Endothelial cell of umbilical vein (primary cell): ENCODE data around the gene PPP1R1C. TPM values are rescaled to one million over a fixed set of nuclear protein-coding genes. Genes with fewer than 3 reads are reported as not detected.

ENCODE experiments used
- BruUV-seq: library from RNA; stranded (reverse); fragments of 400-500 nt; replicated peaks from 2 replicates; lab custom pipeline; 2021; lab: Mats Ljungman, UMichigan
- CTCF ChIA-PET: fragments of 300-600, 350-600 bp; sonication (Branson Sonifier 250); formaldehyde crosslinking; loops from one replicate; lab custom pipeline; 2021; ENCODE audit warnings: antibody characterized with exemption, inconsistent platforms; lab: Charles Lee
- POLR2A ChIA-PET: fragments of 300-600, 350-600 bp; sonication (Branson Sonifier 250); formaldehyde crosslinking; loops from one replicate; lab custom pipeline; 2021; ENCODE audit warnings: antibody characterized with exemption, inconsistent platforms; lab: Charles Lee
- DNase-seq: peaks from one replicate; pipeline ENCODE4 v3.0.0-alpha.2; 2011; ENCODE audit warnings: low read depth, low spot score
- FAIRE-seq: peaks from 2 replicates; lab custom pipeline; 2011; peaks lifted over from hg19 to GRCh38; lab: Jason Lieb, UNC
- H2AFZ ChIP-seq: 2 replicates; pipeline ENCODE4 v1.6.0; 2012; ENCODE audit warnings: low read depth, low read length, control low read depth, inconsistent platforms
- H3K27ac ChIP-seq: 2 replicates; pipeline ENCODE4 v1.5.1; 2011; ENCODE audit warnings: low read depth, mild to moderate bottlenecking, control low read depth, low read length, moderate library complexity; ENCODE audit not compliant: insufficient read depth
- H3K27me3 ChIP-seq, 2 experiments: 2 replicates each; pipeline versions ENCODE4 v1.6.0 to v1.6.1; 2011; ENCODE audit warnings: low read length in 2 of 2, mixed read lengths in 1 of 2; ENCODE audit not compliant: control insufficient read depth in 2 of 2, insufficient read depth in 2 of 2
- H3K36me3 ChIP-seq, 2 experiments: 2 replicates in 1 of 2; 3 replicates in 1 of 2; pipeline ENCODE4 v1.5.1; 2011; ENCODE audit warnings: low read length in 2 of 2, mild to moderate bottlenecking in 1 of 2, moderate library complexity in 1 of 2; ENCODE audit not compliant: control insufficient read depth in 2 of 2, insufficient read depth in 2 of 2; ENCODE audit errors: extremely low read depth in 1 of 2
- H3K4me1 ChIP-seq: 3 replicates; pipeline ENCODE4 v1.5.1; 2011; ENCODE audit warnings: mild to moderate bottlenecking, low read length; ENCODE audit not compliant: control insufficient read depth, insufficient read depth; ENCODE audit errors: extremely low read depth
- H3K4me2 ChIP-seq: 2 replicates; pipeline ENCODE4 v1.6.1; 2011; ENCODE audit warnings: low read length, control low read depth, mixed read lengths; ENCODE audit not compliant: insufficient read depth
- H3K4me3 ChIP-seq, 3 experiments: fragments of 200-600 bp in 1 of 3; sonication (generic), shearing (Covaris generic) in 1 of 3; replicated peaks in 1 of 3; 2 replicates each; pipeline ENCODE4 v1.5.1; 2011 to 2016; ENCODE audit warnings: control low read depth in 3 of 3, low read length in 3 of 3, mild to moderate bottlenecking in 2 of 3, inconsistent platforms in 1 of 3, low read depth in 1 of 3, moderate library complexity in 1 of 3; ENCODE audit not compliant: insufficient read depth in 1 of 3
- H3K79me2 ChIP-seq: 2 replicates; pipeline ENCODE4 v1.6.0; 2012; ENCODE audit warnings: low read length, inconsistent platforms; ENCODE audit not compliant: control insufficient read depth, insufficient read depth
- H3K9ac ChIP-seq: replicated peaks from 2 replicates; pipeline ENCODE3; 2011; ENCODE audit warnings: low read length, control low read depth; ENCODE audit not compliant: insufficient read depth; ENCODE audit errors: extremely low read depth
- H3K9me1 ChIP-seq: replicated peaks from 3 replicates; pipeline ENCODE4 v1.6.0; 2011; ENCODE audit warnings: mild to moderate bottlenecking, low read length; ENCODE audit not compliant: control insufficient read depth, insufficient read depth; ENCODE audit errors: extremely low read depth
- H3K9me3 ChIP-seq: replicated peaks from 2 replicates; pipeline ENCODE4 v1.5.1; 2012; ENCODE audit warnings: low read length, inconsistent platforms; ENCODE audit not compliant: control insufficient read depth, insufficient read depth
- H4K20me1 ChIP-seq: replicated peaks from 2 replicates; pipeline ENCODE3; 2011; ENCODE audit warnings: mild to moderate bottlenecking, low read length; ENCODE audit not compliant: control insufficient read depth, insufficient read depth; ENCODE audit errors: extremely low read depth
- CTCF ChIP-seq, 2 donors: IDR thresholded peaks; 1 replicate in 1 of 2; 2 replicates in 1 of 2; pipeline ENCODE4 v1.5.1; 2011; ENCODE audit warnings: low read length in 2 of 2, mild to moderate bottlenecking in 2 of 2, moderate library complexity in 2 of 2, control low read depth in 1 of 2, inconsistent platforms in 1 of 2, low read depth in 1 of 2; ENCODE audit not compliant: insufficient read depth in 1 of 2; ENCODE audit errors: extremely low read depth in 1 of 2
- FOS ChIP-seq: IDR thresholded peaks from 2 replicates; pipeline ENCODE4 v1.6.1; 2011; ENCODE audit warnings: mild to moderate bottlenecking, low read length, moderate library complexity, borderline replicate concordance; ENCODE audit not compliant: insufficient read depth
- GATA2 ChIP-seq: IDR thresholded peaks from 2 replicates; pipeline ENCODE4 v1.7.0; 2011; ENCODE audit warnings: low read depth, mild to moderate bottlenecking, moderate library complexity, mixed read lengths, low read length; ENCODE audit not compliant: insufficient read length, insufficient read depth
- POLR2A ChIP-seq: IDR thresholded peaks from 2 replicates; pipeline ENCODE4 v1.6.1; 2012; ENCODE audit warnings: low read depth, mild to moderate bottlenecking, control low read depth, low read length
- POLR2AphosphoS5 ChIP-seq: IDR thresholded peaks from 2 replicates; pipeline ENCODE4 v1.6.1; 2012; ENCODE audit warnings: low read depth, mild to moderate bottlenecking, control low read depth, low read length, moderate library complexity; ENCODE audit not compliant: insufficient read depth
- dilution Hi-C: fragments of 300-500 bp; cut with MboI; formaldehyde crosslinking; loops from one replicate; pipeline ENCODE4 v1.15.0; 2019; ENCODE audit warnings: low sequenced_read_pairs; ENCODE audit not compliant: extremely low pct_ligation_motif_present
- intact Hi-C: fragments of 100-400 bp; cut with micrococcal nuclease; formaldehyde crosslinking; loops from one replicate; pipeline ENCODE4 v1.10.0; 2022
- polyA plus RNA-seq, 4 experiments: library from polyadenylated mRNA; depleted of rRNA in 3 of 4; stranded (reverse) in 3 of 4; unstranded in 1 of 4; fragments of >200 nt; gene quantifications; 2 replicates each; pipeline versions ENCODE4 v1.2.1 to v1.2.3, GENCODE V29; 2011 to 2012; ENCODE audit warnings: missing spikeins in 1 of 4
- total RNA-seq: library from RNA; stranded (reverse); gene quantifications from 2 replicates; pipeline ENCODE4 v1.2.3, GENCODE V29; 2021

Gene PPP1R1C
- total and polyA plus RNA-seq, 2 donors (not counting 3 experiments of a cell fraction or from before 2014, with no cell fraction given): 0.26 TPM; not detected in 1

- H3K9ac ChIP-seq: no peak overlapping the region
- no peaks in the 10 kb centered on the region for H3K9me3 ChIP-seq
- no peak overlapping the region for H3K27ac ChIP-seq
- BruUV-seq: no TSS peak
- FAIRE-seq (no peak), DNase-seq (no peak)
- H3K79me2 ChIP-seq: no peaks in the 10 kb centered on the region
- POLR2A ChIA-PET: no interaction called here
- H3K4me2 ChIP-seq: no peak overlapping the region
- H3K36me3 ChIP-seq: no peaks in the 10 kb centered on the region
- intact Hi-C loops: no loop called here
- no peaks in the 10 kb centered on the region for H3K9me1 ChIP-seq
- no peak overlapping the region for H3K4me3 ChIP-seq
- H3K4me1 ChIP-seq: no peaks in the 10 kb centered on the region
- TF ChIP-seq GATA2 (no peak), CTCF (IDR thresholded peaks at IDR 0.05; ENCODE audit: extremely low read depth in 1 of 2, insufficient read depth in 1 of 2, low read depth in 1 of 2, low read length in 2 of 2) (no peak), POLR2A (no peak), POLR2AphosphoS5 (no peak)
- no peaks in the 10 kb centered on the region for H3K27me3 ChIP-seq
- H2AFZ ChIP-seq: no peak overlapping the region
- H4K20me1 ChIP-seq: no peaks in the 10 kb centered on the region
- dilution Hi-C loops: no loop called here
- CTCF ChIA-PET: no interaction called here
Measured at GRCh38 chr2:182163878-182164277, 178.2 kb downstream of the PPP1R1C start.

- Histone ChIP-seq H3K36me3 (no peaks in the 10 kb centered on the region), H3K9me1 (no peaks in the 10 kb centered on the region), H3K4me1 (no peaks in the 10 kb centered on the region), H3K9me3 (no peaks in the 10 kb centered on the region), H3K4me2 (no peak overlapping the region), H2AFZ (no peak overlapping the region), H3K27me3 (no peaks in the 10 kb centered on the region), H3K79me2 (no peaks in the 10 kb centered on the region), H4K20me1 (no peaks in the 10 kb centered on the region), H3K27ac (no peak overlapping the region), H3K4me3 (no peak overlapping the region), H3K9ac (no peak overlapping the region)
- FAIRE-seq: no peak
- POLR2A ChIA-PET: no interaction called here
- dilution Hi-C loops (no loop called here), intact Hi-C loops (no loop called here)
- BruUV-seq: no TSS peak
- no peak for DNase-seq
- no peak for TF ChIP-seq POLR2AphosphoS5
- TF ChIP-seq FOS: no peak
- CTCF ChIA-PET: no interaction called here
Measured at GRCh38 chr2:182164686-182165085, 179.0 kb downstream of the PPP1R1C start.
